HepG2 (cell line): Measurements from ENCODE around the gene DAG1. TPM values are rescaled to one million over a fixed set of nuclear protein-coding genes. Genes with fewer than 3 reads are reported as not detected.
A peak's percentile ranks its signal among the peaks of the same experiment; 100 is the strongest.

Source experiments
- CBFB ChIP-seq: sonication (generic); formaldehyde crosslinking; IDR thresholded peaks from 2 replicates; pipeline ENCODE4 v1.4.0; 2020; ENCODE audit warnings: missing genetic modification reagents
- CEBPG ChIP-seq: IDR thresholded peaks from 2 replicates; pipeline ENCODE4 v1.6.1; 2016
- ELF1 ChIP-seq: sonication (generic); formaldehyde crosslinking; IDR thresholded peaks from 2 replicates; pipeline ENCODE4 v1.4.0; 2020; ENCODE audit warnings: missing genetic modification reagents
- SP5 ChIP-seq: IDR thresholded peaks from 2 replicates; pipeline ENCODE4 v1.6.1; 2016; ENCODE audit warnings: low read depth, borderline replicate concordance
- U2AF2 ChIP-seq: fragments of 200-400 bp; formaldehyde crosslinking; IDR thresholded peaks from 2 replicates; pipeline ENCODE4 v1.6.1; 2017; ENCODE audit warnings: low read depth, mild to moderate bottlenecking, low read length
- ZFAT ChIP-seq: sonication (generic); formaldehyde crosslinking; conservative IDR thresholded peaks from 2 replicates; pipeline ENCODE4 v1.8.1; 2023; ENCODE audit warnings: missing genetic modification reagents, inconsistent platforms
- ZFX ChIP-seq: sonication (generic); formaldehyde crosslinking; IDR thresholded peaks from 2 replicates; pipeline ENCODE4 v1.4.0; 2020; ENCODE audit warnings: mild to moderate bottlenecking, low read depth, missing genetic modification reagents, moderate library complexity
- ZNF296 ChIP-seq: sonication (generic); formaldehyde crosslinking; conservative IDR thresholded peaks from 2 replicates; pipeline ENCODE4 v1.5.0; 2020; ENCODE audit warnings: mild to moderate bottlenecking, missing genetic modification reagents
- ZNF317 ChIP-seq: sonication (generic); formaldehyde crosslinking; IDR thresholded peaks from 2 replicates; pipeline ENCODE4 v1.5.0; 2020; ENCODE audit warnings: mild to moderate bottlenecking, missing genetic modification reagents
- ZNF446 ChIP-seq: sonication (generic); formaldehyde crosslinking; IDR thresholded peaks from 2 replicates; pipeline ENCODE4 v1.5.0; 2020; ENCODE audit warnings: mild to moderate bottlenecking, missing genetic modification reagents
- ZNF451 ChIP-seq: sonication (generic); formaldehyde crosslinking; IDR thresholded peaks from 2 replicates; pipeline ENCODE4 v1.5.0; 2020; ENCODE audit warnings: mild to moderate bottlenecking, missing genetic modification reagents
- ZNF724P ChIP-seq: sonication (generic); formaldehyde crosslinking; IDR thresholded peaks from 2 replicates; pipeline ENCODE4 v1.8.0; 2022; ENCODE audit warnings: missing genetic modification reagents, borderline replicate concordance
- polyA plus RNA-seq, 8 experiments: library from polyadenylated mRNA; depleted of rRNA in 3 of 8; stranded (reverse) in 7 of 8; unstranded in 1 of 8; fragments of >200 nt; fragmentation: Illumina TruSeq in 4 of 8; extraction: Trizol in 4 of 8; gene quantifications; 2 replicates each; pipeline versions ENCODE4 v1.2.1 to v1.2.3, GENCODE V29; 2011 to 2016; ENCODE audit warnings: low read depth in 4 of 8, missing spikeins in 1 of 8, mixed read lengths in 1 of 8; ENCODE audit not compliant: insufficient read depth in 1 of 8
- total RNA-seq, 5 experiments: library from RNA; depleted of rRNA; stranded (reverse); fragments of >200 nt; fragmentation: Illumina TruSeq; extraction: Trizol; gene quantifications; 2 replicates each; pipeline ENCODE4 v1.2.3, GENCODE V29; 2016; ENCODE audit warnings: low read depth in 1 of 5
- TF ChIP-seq, protein P1 (sequence below): sonication (generic); formaldehyde crosslinking; IDR thresholded peaks from 2 replicates; pipeline ENCODE4 v1.4.0; 2020; ENCODE audit warnings: mild to moderate bottlenecking, missing genetic modification reagents
- TF ChIP-seq, protein P2 (sequence below): sonication (generic); formaldehyde crosslinking; conservative IDR thresholded peaks from 2 replicates; pipeline ENCODE4 v1.8.0; 2022; ENCODE audit warnings: missing genetic modification reagents
- TF ChIP-seq, protein P3 (sequence below): sonication (generic); formaldehyde crosslinking; IDR thresholded peaks from 2 replicates; pipeline ENCODE4 v1.4.0; 2020; ENCODE audit warnings: missing genetic modification reagents, borderline replicate concordance
- TF ChIP-seq, protein P4 (sequence below): sonication (generic); formaldehyde crosslinking; IDR thresholded peaks from 2 replicates; pipeline ENCODE4 v1.4.0; 2020; ENCODE audit warnings: missing genetic modification reagents, borderline replicate concordance
- TF ChIP-seq, protein P5 (sequence below): IDR thresholded peaks from 2 replicates; pipeline ENCODE4 v1.6.1; 2016; ENCODE audit warnings: control low read depth

The DAG1 gene
- total and polyA plus RNA-seq, 2 of the 13 experiments (the other 11 are each of a cell fraction or from before 2014, with no cell fraction given): 47.3 to 50.4 TPM

DNA sequence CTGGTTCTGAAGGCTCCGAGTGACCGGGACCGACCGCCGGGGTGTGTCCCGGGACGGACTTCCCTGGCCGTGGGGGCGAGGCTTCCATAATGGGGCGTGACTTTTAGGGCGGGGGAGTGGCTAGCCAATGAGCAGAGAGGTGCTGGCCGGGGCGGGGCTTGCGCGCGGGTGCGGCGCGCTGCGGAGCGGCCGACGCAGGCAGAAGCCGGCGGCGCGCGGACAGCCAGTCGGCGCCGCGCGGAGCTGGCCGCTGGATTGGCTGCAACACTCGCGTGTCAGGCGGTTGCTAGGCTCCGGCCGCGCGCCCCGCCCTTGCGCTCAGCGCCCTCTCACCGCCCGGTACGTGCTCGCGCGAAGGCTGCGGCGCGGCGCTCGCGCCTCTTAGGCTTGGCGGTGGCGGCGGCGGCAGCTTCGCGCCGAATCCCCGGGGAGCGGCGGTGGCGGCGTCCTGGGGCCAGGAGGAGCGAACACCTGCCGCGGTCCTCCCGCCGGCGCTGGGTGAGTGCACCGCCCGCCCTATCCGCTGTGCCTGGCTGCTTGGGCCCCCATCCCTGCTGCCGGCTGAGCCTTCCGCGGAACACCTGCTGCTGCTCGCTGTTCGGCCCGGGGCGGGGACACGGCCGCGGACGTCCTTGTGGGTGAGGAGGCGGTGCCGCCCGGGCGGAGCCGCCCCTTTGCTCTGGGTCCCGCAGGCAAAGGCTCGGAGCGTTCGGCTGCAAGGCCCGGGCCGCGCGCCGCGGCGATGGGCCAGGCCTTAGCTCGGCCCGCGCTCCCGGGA, at the start of gene DAG1 (continued):
- TF ChIP-seq, protein P1, sequence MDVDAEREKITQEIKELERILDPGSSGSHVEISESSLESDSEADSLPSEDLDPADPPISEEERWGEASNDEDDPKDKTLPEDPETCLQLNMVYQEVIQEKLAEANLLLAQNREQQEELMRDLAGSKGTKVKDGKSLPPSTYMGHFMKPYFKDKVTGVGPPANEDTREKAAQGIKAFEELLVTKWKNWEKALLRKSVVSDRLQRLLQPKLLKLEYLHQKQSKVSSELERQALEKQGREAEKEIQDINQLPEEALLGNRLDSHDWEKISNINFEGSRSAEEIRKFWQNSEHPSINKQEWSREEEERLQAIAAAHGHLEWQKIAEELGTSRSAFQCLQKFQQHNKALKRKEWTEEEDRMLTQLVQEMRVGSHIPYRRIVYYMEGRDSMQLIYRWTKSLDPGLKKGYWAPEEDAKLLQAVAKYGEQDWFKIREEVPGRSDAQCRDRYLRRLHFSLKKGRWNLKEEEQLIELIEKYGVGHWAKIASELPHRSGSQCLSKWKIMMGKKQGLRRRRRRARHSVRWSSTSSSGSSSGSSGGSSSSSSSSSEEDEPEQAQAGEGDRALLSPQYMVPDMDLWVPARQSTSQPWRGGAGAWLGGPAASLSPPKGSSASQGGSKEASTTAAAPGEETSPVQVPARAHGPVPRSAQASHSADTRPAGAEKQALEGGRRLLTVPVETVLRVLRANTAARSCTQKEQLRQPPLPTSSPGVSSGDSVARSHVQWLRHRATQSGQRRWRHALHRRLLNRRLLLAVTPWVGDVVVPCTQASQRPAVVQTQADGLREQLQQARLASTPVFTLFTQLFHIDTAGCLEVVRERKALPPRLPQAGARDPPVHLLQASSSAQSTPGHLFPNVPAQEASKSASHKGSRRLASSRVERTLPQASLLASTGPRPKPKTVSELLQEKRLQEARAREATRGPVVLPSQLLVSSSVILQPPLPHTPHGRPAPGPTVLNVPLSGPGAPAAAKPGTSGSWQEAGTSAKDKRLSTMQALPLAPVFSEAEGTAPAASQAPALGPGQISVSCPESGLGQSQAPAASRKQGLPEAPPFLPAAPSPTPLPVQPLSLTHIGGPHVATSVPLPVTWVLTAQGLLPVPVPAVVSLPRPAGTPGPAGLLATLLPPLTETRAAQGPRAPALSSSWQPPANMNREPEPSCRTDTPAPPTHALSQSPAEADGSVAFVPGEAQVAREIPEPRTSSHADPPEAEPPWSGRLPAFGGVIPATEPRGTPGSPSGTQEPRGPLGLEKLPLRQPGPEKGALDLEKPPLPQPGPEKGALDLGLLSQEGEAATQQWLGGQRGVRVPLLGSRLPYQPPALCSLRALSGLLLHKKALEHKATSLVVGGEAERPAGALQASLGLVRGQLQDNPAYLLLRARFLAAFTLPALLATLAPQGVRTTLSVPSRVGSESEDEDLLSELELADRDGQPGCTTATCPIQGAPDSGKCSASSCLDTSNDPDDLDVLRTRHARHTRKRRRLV (CRISPR knock-in tag): no peak
- TF ChIP-seq ZNF724P (peak; percentile 84), ZFAT (CRISPR knock-in tag) (no peak), ZFX (CRISPR knock-in tag) (peak; percentile 95; the same call in 1 of the 2 replicates), ZNF317 (no peak), CEBPG (CRISPR knock-in tag) (no peak), SP5 (peak; percentile 51), ELF1 (CRISPR knock-in tag) (no peak), ZNF451 (CRISPR knock-in tag) (peak; percentile 80; the same call in 1 of the 2 replicates), CBFB (CRISPR knock-in tag) (0 out of 2 replicates have a peak, but pooled peaks have one; percentile 53), ZNF446 (no peak; the same call in 1 of the 2 replicates), U2AF2 (no peak), ZNF296 (CRISPR knock-in tag) (no peak)
- TF ChIP-seq, protein P2, sequence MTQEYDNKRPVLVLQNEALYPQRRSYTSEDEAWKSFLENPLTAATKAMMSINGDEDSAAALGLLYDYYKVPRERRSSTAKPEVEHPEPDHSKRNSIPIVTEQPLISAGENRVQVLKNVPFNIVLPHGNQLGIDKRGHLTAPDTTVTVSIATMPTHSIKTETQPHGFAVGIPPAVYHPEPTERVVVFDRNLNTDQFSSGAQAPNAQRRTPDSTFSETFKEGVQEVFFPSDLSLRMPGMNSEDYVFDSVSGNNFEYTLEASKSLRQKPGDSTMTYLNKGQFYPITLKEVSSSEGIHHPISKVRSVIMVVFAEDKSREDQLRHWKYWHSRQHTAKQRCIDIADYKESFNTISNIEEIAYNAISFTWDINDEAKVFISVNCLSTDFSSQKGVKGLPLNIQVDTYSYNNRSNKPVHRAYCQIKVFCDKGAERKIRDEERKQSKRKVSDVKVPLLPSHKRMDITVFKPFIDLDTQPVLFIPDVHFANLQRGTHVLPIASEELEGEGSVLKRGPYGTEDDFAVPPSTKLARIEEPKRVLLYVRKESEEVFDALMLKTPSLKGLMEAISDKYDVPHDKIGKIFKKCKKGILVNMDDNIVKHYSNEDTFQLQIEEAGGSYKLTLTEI: no peak
- TF ChIP-seq, protein P3, sequence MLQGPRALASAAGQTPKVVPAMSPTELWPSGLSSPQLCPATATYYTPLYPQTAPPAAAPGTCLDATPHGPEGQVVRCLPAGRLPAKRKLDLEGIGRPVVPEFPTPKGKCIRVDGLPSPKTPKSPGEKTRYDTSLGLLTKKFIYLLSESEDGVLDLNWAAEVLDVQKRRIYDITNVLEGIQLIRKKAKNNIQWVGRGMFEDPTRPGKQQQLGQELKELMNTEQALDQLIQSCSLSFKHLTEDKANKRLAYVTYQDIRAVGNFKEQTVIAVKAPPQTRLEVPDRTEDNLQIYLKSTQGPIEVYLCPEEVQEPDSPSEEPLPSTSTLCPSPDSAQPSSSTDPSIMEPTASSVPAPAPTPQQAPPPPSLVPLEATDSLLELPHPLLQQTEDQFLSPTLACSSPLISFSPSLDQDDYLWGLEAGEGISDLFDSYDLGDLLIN (CRISPR knock-in tag): no peak
- TF ChIP-seq, protein P4, sequence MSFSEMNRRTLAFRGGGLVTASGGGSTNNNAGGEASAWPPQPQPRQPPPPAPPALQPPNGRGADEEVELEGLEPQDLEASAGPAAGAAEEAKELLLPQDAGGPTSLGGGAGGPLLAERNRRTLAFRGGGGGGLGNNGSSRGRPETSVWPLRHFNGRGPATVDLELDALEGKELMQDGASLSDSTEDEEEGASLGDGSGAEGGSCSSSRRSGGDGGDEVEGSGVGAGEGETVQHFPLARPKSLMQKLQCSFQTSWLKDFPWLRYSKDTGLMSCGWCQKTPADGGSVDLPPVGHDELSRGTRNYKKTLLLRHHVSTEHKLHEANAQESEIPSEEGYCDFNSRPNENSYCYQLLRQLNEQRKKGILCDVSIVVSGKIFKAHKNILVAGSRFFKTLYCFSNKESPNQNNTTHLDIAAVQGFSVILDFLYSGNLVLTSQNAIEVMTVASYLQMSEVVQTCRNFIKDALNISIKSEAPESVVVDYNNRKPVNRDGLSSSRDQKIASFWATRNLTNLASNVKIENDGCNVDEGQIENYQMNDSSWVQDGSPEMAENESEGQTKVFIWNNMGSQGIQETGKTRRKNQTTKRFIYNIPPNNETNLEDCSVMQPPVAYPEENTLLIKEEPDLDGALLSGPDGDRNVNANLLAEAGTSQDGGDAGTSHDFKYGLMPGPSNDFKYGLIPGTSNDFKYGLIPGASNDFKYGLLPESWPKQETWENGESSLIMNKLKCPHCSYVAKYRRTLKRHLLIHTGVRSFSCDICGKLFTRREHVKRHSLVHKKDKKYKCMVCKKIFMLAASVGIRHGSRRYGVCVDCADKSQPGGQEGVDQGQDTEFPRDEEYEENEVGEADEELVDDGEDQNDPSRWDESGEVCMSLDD: no peak
- TF ChIP-seq, protein P5, sequence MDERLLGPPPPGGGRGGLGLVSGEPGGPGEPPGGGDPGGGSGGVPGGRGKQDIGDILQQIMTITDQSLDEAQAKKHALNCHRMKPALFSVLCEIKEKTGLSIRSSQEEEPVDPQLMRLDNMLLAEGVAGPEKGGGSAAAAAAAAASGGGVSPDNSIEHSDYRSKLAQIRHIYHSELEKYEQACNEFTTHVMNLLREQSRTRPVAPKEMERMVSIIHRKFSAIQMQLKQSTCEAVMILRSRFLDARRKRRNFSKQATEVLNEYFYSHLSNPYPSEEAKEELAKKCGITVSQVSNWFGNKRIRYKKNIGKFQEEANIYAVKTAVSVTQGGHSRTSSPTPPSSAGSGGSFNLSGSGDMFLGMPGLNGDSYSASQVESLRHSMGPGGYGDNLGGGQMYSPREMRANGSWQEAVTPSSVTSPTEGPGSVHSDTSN: no peak
